IgD-negative memory B cell (primary cell): ENCODE data around the gene SULT2B1. TPM values are rescaled to one million over a fixed set of nuclear protein-coding genes. Genes with fewer than 3 reads are reported as not detected.
"Not testable (repeated sequence)": the region's sequence is repeated elsewhere in the genome, so short reads cannot be mapped to it uniquely, and the experiment has no call there.

Experiments used
- H3K27ac Mint-ChIP-seq, 3 donors: one replicate each; pipeline ENCODE4 v1.8.0; 2020 to 2022; ENCODE audit warnings: mild to moderate bottlenecking in 3 of 3, mixed read lengths in 3 of 3, moderate library complexity in 1 of 3
- H3K27me3 Mint-ChIP-seq: one replicate; pipeline ENCODE4 v1.8.0; 2021; ENCODE audit warnings: mixed read lengths
- H3K36me3 Mint-ChIP-seq: one replicate; pipeline ENCODE4 v1.8.0; 2020; ENCODE audit warnings: mild to moderate bottlenecking, mixed read lengths
- H3K4me1 Mint-ChIP-seq, 3 donors: one replicate each; pipeline ENCODE4 v1.8.0; 2020 to 2022; ENCODE audit warnings: mixed read lengths in 3 of 3, mild to moderate bottlenecking in 1 of 3
- H3K4me3 Mint-ChIP-seq, 4 donors: one replicate each; pipeline ENCODE4 v1.8.0; 2020 to 2022; ENCODE audit warnings: mild to moderate bottlenecking in 4 of 4, mixed read lengths in 4 of 4, moderate library complexity in 3 of 4
- H3K9me3 Mint-ChIP-seq, 3 donors: one replicate each; pipeline ENCODE4 v1.8.0; 2020 to 2021; ENCODE audit warnings: mixed read lengths in 3 of 3, mild to moderate bottlenecking in 1 of 3
- polyA plus RNA-seq: library from polyadenylated mRNA; unstranded; fragments of 300-500 nt; fragmentation: Illumina TruSeq; gene quantifications from one replicate; pipeline ENCODE4 v1.2.3, GENCODE V29; 2021

The SULT2B1 gene
- polyA plus RNA-seq, 1 donor from 2014 or later = not detected

GRCh38 chr19:48565090-48565489, 13.1 kb downstream of the SULT2B1 start:
- Mint-ChIP-seq H3K27me3 (peaks cover 22% of the 10 kb centered on the region), H3K27ac (no peak overlapping the region), H3K9me3 (no peaks in the 10 kb centered on the region), H3K4me3 (no peak overlapping the region), H3K4me1 (peaks cover 0 to 2% (median 0%) of the 10 kb centered on the region in 3 donors), H3K36me3 (no peaks in the 10 kb centered on the region)

- no peak overlapping the region for H3K27ac Mint-ChIP-seq
- H3K4me1 Mint-ChIP-seq = peaks cover 0 to 1% (median 0%) of the 10 kb centered on the region in 3 donors
- H3K9me3 Mint-ChIP-seq = no peaks in the 10 kb centered on the region
- H3K27me3 Mint-ChIP-seq = peaks cover 21% of the 10 kb centered on the region
- H3K4me3 Mint-ChIP-seq = no peak overlapping the region
- H3K36me3 Mint-ChIP-seq = no peaks in the 10 kb centered on the region
Measured at GRCh38 chr19:48568345-48568886, 16.4 kb downstream of the SULT2B1 start.

- Mint-ChIP-seq H3K9me3 (no peaks in the 10 kb centered on the region), H3K27me3 (peaks cover 21% of the 10 kb centered on the region), H3K36me3 (no peaks in the 10 kb centered on the region), H3K27ac (no peak overlapping the region), H3K4me3 (no peak overlapping the region), H3K4me1 (peaks cover 0 to 5% (median 2%) of the 10 kb centered on the region in 3 donors)
Measured at GRCh38 chr19:48569814-48570213, 17.8 kb downstream of the SULT2B1 start.

- H3K36me3 Mint-ChIP-seq = no peaks in the 10 kb centered on the region
- H3K4me3 Mint-ChIP-seq = no peak overlapping the region
- H3K27ac Mint-ChIP-seq = no peak overlapping the region
- H3K4me1 Mint-ChIP-seq = peaks cover 0 to 4% (median 2%) of the 10 kb centered on the region in 3 donors
- no peaks in the 10 kb centered on the region for H3K9me3 Mint-ChIP-seq
- H3K27me3 Mint-ChIP-seq = peaks cover 21% of the 10 kb centered on the region
Measured at GRCh38 chr19:48571378-48572162, 19.6 kb downstream of the SULT2B1 start.

DNA sequence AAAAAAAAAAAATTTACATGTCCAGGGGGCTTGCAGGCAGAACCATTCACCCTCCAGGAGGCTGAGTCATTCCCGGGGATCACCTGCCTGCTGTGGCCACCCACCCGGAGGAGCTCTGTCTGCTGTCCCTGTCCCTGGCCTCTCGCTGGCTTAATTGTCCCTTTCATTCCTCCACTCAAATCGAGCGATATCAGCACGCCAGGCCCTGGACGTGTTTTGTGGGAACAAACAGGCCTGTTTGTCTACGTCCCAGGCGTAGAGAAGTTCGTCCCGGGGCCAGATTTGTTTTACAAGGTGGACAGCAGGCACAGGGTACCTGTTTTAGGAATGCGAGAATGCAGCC, 21.2 kb downstream of the SULT2B1 start:
- no peak overlapping the region for H3K27ac Mint-ChIP-seq
- H3K4me1 Mint-ChIP-seq = peaks cover 0 to 6% (median 2%) of the 10 kb centered on the region in 3 donors
- no peaks in the 10 kb centered on the region for H3K9me3 Mint-ChIP-seq
- no peaks in the 10 kb centered on the region for H3K36me3 Mint-ChIP-seq
- peaks cover 11% of the 10 kb centered on the region for H3K27me3 Mint-ChIP-seq
- no peak overlapping the region for H3K4me3 Mint-ChIP-seq

GRCh38 chr19:48575931-48576622, 24.1 kb downstream of the SULT2B1 start:
- Mint-ChIP-seq H3K4me3 (no peak overlapping the region), H3K36me3 (no peaks in the 10 kb centered on the region), H3K27me3 (peaks cover 2% of the 10 kb centered on the region)

DNA sequence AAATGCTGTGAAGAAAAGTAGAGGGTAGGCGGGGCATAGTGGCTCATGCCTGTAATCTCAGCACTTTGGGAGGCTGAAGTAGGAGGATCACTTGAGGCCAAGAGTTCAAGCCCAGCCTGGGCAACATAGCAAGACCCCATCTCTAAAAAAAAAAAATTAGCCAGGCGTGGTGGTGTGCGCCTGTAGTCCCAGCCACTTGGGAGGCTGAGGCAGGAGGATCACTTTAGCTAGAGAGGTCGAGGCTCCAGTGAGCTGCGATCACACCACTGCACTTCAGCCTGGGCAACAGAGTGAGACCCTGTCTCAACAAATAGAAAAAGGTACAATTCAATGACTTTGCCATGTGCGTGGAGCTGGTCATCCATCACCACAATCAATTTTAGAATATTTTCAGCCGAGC, 25.9 kb downstream of the SULT2B1 start:
- H3K27me3 Mint-ChIP-seq, H3K36me3 Mint-ChIP-seq, H3K4me1 Mint-ChIP-seq, H3K4me3 Mint-ChIP-seq, H3K27ac Mint-ChIP-seq, H3K9me3 Mint-ChIP-seq: not testable (repeated sequence)

More at GRCh38 chr19:48575931-48576622, 24.1 kb downstream of the SULT2B1 start:
- Mint-ChIP-seq H3K9me3 (peaks cover 0 to 1% (median 0%) of the 10 kb centered on the region in 3 donors), H3K27ac (peak overlapping the region in 1 of 3 donors; percentile 23), H3K4me1 (peaks cover 0 to 6% (median 2%) of the 10 kb centered on the region in 3 donors)

- H3K27ac Mint-ChIP-seq = no peak overlapping the region
- peaks cover 0 to 1% (median 0%) of the 10 kb centered on the region in 3 donors for H3K9me3 Mint-ChIP-seq
- H3K4me1 Mint-ChIP-seq = peaks cover 0 to 6% (median 2%) of the 10 kb centered on the region in 3 donors
- H3K4me3 Mint-ChIP-seq = peak overlapping the region in 1 of 4 donors; percentile 39
- H3K27me3 Mint-ChIP-seq = no peaks in the 10 kb centered on the region
- no peaks in the 10 kb centered on the region for H3K36me3 Mint-ChIP-seq
Measured at GRCh38 chr19:48578891-48579290, 26.9 kb downstream of the SULT2B1 start.

GRCh38 chr19:48582168-48582567, 30.2 kb downstream of the SULT2B1 start:
- H3K9me3 Mint-ChIP-seq = peaks cover 0 to 1% (median 0%) of the 10 kb centered on the region in 3 donors
- peak overlapping the region in 1 of 3 donors; percentile 59 for H3K27ac Mint-ChIP-seq
- no peaks in the 10 kb centered on the region for H3K36me3 Mint-ChIP-seq
- no peak overlapping the region for H3K4me3 Mint-ChIP-seq
- H3K4me1 Mint-ChIP-seq = peaks cover 3 to 6% (median 3%) of the 10 kb centered on the region in 3 donors
- H3K27me3 Mint-ChIP-seq = no peaks in the 10 kb centered on the region

GRCh38 chr19:48587387-48587786, 35.4 kb downstream of the SULT2B1 start:
- Mint-ChIP-seq H3K27me3 (peaks cover 4% of the 10 kb centered on the region), H3K27ac (no peak overlapping the region)

DNA sequence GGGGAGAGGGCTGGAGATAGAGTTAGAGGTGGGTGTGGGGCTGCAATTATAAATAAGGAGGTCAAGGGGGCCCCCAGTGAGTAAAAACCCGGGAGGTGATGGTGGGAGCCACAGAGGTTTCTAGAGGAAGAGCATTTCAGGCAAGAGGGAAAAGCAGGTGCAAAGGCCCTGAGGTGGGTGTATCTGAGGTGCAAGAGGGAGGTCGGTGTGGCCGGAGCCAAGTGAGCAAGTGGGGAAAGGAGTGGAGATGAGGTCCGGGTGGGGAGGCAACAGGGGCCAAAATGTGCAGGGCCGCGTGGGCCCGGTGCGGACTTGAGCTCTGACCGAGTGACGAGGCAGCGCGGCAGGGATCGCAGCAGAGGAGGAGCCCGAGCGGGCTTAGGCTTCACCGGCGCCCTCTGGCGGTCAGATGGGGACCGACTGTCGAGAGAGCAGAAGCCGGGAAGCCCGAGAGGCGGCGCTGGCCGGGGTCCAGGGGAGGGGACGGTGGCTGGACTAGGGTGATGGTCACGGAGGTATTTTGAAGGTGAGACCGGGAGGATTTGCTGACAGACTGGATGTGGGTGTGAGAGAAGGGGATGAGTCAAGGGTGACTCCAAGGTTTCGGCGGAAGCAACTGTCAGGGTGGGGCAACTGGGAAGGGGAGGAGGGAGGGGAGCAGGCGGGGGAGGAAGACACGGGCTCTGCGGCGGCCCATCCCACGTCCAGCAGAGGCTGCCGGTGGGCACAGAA, 36.9 kb downstream of the SULT2B1 start:
- no peaks in the 10 kb centered on the region for H3K9me3 Mint-ChIP-seq
- H3K4me1 Mint-ChIP-seq = peaks cover 3 to 6% (median 5%) of the 10 kb centered on the region in 3 donors
- peak overlapping the region in 1 of 3 donors; percentile 65 for H3K27ac Mint-ChIP-seq
- no peaks in the 10 kb centered on the region for H3K36me3 Mint-ChIP-seq
- H3K4me3 Mint-ChIP-seq = peak overlapping the region in 3 of 4 donors; percentile 43 to 84 (median 73)
- peaks cover 4% of the 10 kb centered on the region for H3K27me3 Mint-ChIP-seq

More at GRCh38 chr19:48587387-48587786, 35.4 kb downstream of the SULT2B1 start:
- H3K36me3 Mint-ChIP-seq = no peaks in the 10 kb centered on the region
- H3K9me3 Mint-ChIP-seq = no peaks in the 10 kb centered on the region
- peaks cover 3 to 6% (median 5%) of the 10 kb centered on the region in 3 donors for H3K4me1 Mint-ChIP-seq
- no peak overlapping the region for H3K4me3 Mint-ChIP-seq

GRCh38 chr19:48591021-48591420, 39.0 kb downstream of the SULT2B1 start:
- no peak overlapping the region for H3K27ac Mint-ChIP-seq

DNA sequence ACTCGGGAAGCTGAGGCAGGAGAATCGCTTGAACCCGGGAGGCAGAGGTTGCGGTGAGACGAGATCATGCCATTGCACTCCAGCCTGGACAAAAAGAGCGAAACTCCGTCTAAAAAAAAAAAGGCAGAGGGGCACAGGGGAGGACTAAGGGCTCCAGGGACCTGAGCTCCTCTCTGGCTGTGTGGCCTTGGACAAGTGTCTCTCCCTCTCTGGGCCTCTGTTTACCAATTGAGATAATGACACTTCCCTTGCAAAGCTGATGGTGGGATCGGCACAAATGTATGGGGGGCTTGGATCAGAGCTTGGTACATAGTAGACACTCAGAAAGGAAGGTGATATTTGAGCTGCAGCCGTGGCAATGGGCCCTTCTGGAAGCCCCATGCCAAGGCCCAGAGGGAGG, 43.2 kb downstream of the SULT2B1 start:
- peak overlapping the region in 1 of 3 donors; percentile 10 for H3K27ac Mint-ChIP-seq
- peaks cover 0 to 6% (median 4%) of the 10 kb centered on the region in 3 donors for H3K4me1 Mint-ChIP-seq
- H3K36me3 Mint-ChIP-seq = no peaks in the 10 kb centered on the region
- H3K27me3 Mint-ChIP-seq = no peaks in the 10 kb centered on the region
- no peak overlapping the region for H3K4me3 Mint-ChIP-seq
- no peaks in the 10 kb centered on the region for H3K9me3 Mint-ChIP-seq

More at GRCh38 chr19:48591021-48591420, 39.0 kb downstream of the SULT2B1 start:
- Mint-ChIP-seq H3K4me3 (no peak overlapping the region), H3K9me3 (no peaks in the 10 kb centered on the region), H3K36me3 (no peaks in the 10 kb centered on the region), H3K4me1 (peaks cover 0 to 3% (median 2%) of the 10 kb centered on the region in 3 donors), H3K27me3 (peaks cover 4% of the 10 kb centered on the region)

GRCh38 chr19:48595833-48596232, 43.9 kb downstream of the SULT2B1 start:
- no peaks in the 10 kb centered on the region for H3K9me3 Mint-ChIP-seq
- no peaks in the 10 kb centered on the region for H3K36me3 Mint-ChIP-seq
- peak overlapping the region in 1 of 4 donors; percentile 28 for H3K4me3 Mint-ChIP-seq
- H3K27me3 Mint-ChIP-seq = no peaks in the 10 kb centered on the region
- H3K4me1 Mint-ChIP-seq = peaks cover 0 to 6% (median 4%) of the 10 kb centered on the region in 3 donors
- no peak overlapping the region for H3K27ac Mint-ChIP-seq
